Neural progenitor cell (in vitro differentiated cells): ENCODE measurements around the gene ZMIZ1.

Source experiments
- CTCF ChIP-seq: fragments of 200-600 bp; sonication (generic); IDR thresholded peaks from 2 replicates; pipeline ENCODE4 v1.5.1; 2017; ENCODE audit warnings: antibody characterized with exemption, mild to moderate bottlenecking
- EZH2 ChIP-seq: fragments of 200-600 bp; sonication (generic); IDR thresholded peaks from 2 replicates; pipeline ENCODE4 v1.6.1; 2017; ENCODE audit warnings: antibody characterized with exemption, mild to moderate bottlenecking, moderate library complexity
- EZH2phosphoT487 ChIP-seq: fragments of 200-600 bp; sonication (generic); IDR thresholded peaks from 2 replicates; pipeline ENCODE4 v1.6.1; 2017; ENCODE audit warnings: antibody characterized with exemption

- no peak for TF ChIP-seq CTCF
- no peak for TF ChIP-seq EZH2
- TF ChIP-seq EZH2phosphoT487, result no peak
Measured at GRCh38 chr10:79055100-79055782, 13.5 kb upstream of the ZMIZ1 start.
